GM10266 (cell line): Measurements from ENCODE around the gene STRN.
"Not testable (repeated sequence)": the region's sequence is repeated elsewhere in the genome, so short reads cannot be mapped to it uniquely, and the experiment has no call there.

ENCODE experiments used
- DNase-seq: peaks from one replicate; pipeline ENCODE4 v3.0.0; 2012; ENCODE audit errors: extremely low spot score
- TF ChIP-seq, protein P1 (sequence below): IDR thresholded peaks from 2 replicates; pipeline ENCODE4 v1.5.1; 2012; ENCODE audit warnings: mild to moderate bottlenecking, low read depth; ENCODE audit not compliant: control insufficient read depth, insufficient read depth; ENCODE audit errors: missing control alignments

The STRN gene

GRCh38 chr2:36941867-36942266 is 24.5 kb downstream of the STRN start:
- DNase-seq, result no peak
- TF ChIP-seq, protein P1, sequence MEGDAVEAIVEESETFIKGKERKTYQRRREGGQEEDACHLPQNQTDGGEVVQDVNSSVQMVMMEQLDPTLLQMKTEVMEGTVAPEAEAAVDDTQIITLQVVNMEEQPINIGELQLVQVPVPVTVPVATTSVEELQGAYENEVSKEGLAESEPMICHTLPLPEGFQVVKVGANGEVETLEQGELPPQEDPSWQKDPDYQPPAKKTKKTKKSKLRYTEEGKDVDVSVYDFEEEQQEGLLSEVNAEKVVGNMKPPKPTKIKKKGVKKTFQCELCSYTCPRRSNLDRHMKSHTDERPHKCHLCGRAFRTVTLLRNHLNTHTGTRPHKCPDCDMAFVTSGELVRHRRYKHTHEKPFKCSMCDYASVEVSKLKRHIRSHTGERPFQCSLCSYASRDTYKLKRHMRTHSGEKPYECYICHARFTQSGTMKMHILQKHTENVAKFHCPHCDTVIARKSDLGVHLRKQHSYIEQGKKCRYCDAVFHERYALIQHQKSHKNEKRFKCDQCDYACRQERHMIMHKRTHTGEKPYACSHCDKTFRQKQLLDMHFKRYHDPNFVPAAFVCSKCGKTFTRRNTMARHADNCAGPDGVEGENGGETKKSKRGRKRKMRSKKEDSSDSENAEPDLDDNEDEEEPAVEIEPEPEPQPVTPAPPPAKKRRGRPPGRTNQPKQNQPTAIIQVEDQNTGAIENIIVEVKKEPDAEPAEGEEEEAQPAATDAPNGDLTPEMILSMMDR, result no peak

DNA sequence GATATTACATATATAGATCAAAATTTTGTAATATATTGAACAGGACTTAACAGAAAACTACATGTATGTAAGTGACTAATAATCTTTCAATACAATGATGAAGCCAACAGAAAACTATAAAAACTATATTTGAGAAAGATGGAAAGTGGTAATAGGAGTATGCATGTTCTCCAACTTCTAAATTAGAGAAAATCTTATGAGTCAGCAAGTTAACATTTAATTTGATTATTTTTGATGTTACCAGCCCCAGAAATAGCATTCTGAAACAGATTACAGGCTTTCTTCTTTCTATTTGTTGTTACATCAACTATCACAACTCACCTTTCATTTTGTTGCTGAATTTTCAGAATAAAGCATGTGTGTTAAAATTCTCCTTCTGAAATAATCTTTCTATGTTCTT is 29.8 kb downstream of the STRN start:
- not testable (repeated sequence) for DNase-seq

- not testable (repeated sequence) for DNase-seq
Observed at GRCh38 chr2:36931688-36932087, 34.6 kb downstream of the STRN start.

DNA sequence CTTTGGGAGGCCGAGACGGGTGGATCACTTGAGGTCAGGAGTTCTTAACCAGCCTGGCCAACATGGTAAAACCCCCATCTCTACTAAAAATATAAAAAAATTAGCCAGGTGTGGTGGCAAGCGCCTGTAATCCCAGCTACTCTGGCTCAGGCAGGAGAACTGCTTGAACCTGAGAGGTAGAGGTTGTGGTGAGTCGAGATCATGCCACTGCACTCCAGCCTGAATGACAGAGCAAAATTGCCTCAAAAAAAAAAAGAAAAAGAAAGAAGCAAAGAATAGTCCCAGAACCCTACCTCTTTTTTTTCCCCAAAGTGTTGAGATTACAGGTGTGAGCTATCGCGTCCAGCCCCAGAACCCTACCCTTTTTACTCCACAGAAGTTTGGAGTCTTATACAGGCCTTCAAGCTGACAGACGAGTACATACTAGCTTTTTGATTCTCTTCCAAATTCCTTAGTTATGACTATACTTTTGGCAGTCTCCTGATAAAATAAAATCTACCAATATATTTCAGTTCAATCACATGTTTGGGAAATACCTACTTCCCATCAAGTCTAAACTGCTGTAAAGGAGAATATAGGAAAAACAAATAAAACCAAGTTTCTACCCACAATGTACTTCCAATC is 35.4 kb downstream of the STRN start:
- not testable (repeated sequence) for DNase-seq

DNA sequence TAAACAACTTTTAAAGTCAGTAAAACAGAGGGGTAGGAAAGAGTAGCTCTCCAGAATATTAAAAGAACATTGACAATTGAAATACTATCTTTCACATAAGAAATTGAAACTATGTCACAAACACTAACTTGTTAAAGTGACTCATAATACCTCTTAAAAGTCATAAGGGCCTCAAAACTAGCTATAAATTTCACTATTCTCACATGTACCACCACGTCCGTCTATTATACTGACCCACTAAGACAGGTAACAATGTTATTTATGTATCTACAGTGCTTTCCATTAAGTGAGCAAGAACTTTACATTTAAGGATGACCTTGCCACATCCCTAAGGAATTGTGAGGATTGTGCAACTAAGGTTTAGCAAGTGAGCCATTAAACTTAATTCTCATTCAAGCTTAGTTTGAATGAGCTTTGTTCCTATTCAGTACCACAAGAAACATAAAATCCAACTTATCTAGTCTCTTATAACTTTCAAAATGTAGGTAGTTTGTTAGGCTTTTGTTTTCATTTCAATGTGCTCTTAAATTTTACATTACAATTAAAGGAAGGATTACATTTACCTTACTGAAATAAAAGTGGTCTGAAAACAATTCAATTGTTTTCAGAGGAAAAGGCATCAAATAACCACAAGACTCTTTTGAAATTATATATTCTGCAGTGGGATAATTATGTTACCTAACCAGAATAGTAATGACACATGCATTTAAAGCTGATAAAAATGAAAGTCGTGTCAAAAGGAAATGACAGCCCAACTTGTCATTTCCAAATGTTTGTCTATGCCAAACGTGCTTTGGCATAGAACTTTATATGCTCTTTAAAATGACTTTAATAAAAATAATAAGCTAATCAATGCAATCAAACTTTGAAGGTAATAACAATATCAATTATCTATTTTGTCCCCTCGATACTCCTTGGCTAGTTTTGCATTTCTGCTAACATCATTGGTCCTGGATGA is 39.9 kb downstream of the STRN start:
- DNase-seq, result not testable (repeated sequence)

- not testable (repeated sequence) for DNase-seq
Observed at GRCh38 chr2:36922629-36923028, 43.7 kb downstream of the STRN start.

- TF ChIP-seq, protein P1, result no peak
- no peak for DNase-seq
Observed at GRCh38 chr2:36921984-36922383, 44.4 kb downstream of the STRN start.

DNA sequence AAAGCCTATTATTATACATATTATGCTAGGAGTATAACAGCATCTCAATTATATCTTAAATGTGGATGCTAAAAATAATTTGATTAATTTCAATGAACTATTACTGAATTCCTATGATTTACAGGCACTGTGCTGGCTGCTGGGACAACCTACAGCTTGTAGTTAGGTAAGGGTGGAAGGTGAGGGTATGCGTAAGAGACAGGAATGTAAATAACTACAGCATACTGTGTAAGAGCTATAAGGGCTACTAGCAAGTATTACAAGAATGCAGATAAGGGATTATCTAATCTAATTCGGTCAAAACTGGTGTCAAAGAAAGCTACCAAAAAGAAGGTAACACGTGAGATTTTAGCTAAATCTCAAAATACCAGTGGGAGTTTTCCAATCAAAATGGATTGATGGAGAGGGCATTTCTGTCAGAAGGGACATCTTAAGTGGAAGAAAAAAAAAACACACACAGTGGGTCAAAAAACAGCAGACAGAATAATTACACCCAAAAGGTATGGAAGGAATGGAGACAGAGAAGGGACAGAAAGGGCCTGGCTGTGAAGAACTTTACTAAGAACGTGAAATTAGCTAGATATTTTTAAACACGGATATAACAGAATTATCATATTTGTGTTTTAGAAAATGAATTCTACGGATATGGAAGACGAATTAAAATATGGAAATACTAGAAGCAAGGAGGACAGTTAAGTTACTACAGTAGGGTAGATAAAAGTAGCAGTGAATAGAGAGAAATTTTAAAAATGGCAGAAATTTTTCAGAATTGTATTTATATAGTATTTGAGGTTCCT is 47.1 kb downstream of the STRN start:
- TF ChIP-seq, protein P1, result no peak
- no peak for DNase-seq

DNA sequence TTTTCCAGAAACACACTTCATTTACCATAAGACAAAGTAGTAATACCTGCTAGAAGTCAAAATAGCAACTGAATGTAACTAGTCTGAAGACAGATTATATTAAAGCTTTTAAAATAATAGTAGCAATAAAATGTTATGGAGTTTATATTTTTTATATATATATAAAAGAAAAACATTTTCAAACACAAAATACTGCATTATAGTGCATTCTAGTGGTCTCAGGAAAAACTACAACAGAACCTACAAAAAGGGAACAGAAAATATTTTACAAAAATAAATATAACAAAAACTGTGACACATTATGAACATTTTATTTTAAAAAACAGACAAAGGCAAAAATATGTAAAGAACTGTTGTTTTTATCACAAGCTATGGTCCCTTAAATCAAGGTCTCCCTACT is 48.0 kb downstream of the STRN start:
- TF ChIP-seq, protein P1, result peak; percentile 16
- DNase-seq, result peak; percentile 6
